NCI-H1436 treated with DMSO at 0.1 percent for 48 hours (cell line): ENCODE results near the gene SETD1A.

ENCODE experiments used
- DNase-seq: peaks from one replicate; lab custom pipeline; 2025; lab: John Stamatoyannopoulos, UW

SETD1A gene

DNA sequence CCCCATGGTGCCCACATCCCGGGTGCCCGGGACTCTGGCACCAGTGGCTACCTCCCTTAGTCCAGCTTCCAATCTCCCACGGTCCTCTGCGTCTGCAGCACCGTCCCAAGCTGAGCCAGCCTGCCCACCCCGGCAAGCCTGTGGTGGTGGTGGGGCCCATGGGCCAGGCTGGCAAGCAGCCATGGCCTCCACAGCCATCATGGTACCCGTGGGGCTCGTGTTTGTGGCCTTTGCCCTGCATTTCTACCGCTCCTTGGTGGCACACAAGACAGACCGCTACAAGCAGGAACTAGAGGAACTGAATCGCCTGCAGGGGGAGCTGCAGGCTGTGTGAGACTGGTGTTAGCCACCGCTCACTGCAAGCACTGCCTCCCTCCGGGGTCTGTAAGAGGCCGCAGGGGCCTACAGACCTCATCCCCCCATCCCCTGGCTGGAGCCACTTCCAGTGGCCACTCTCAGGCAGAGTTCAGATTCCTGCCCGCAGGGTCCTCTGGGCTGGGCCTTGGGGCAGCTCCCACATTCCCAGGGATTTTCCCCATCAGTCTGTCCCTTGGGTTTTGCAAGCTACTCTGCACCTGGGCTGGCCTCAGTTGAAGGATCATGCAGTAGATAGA lies 3.9 kb upstream of the SETD1A start:
- DNase-seq: peak; percentile 65

DNA sequence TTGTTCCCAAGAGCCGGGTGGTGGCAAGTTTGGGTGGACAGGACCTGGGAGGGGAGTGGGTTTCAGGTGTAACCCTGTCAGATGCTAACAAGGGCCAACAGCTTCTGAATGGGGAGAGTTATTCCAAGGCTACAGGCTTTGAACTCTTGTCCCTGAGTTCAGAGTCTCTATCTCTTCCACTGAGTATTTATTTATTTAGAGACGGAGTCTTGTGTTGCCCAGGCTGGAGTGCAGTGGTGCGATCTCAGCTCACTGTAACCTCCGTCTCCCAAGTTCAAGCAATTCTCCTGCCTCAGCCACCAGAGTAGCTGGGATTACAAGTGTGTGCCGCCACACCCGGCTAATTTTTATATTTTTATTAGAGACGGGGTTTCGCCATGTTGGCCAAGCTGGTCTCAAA lies 2.6 kb upstream of the SETD1A start:
- no peak for DNase-seq

DNA sequence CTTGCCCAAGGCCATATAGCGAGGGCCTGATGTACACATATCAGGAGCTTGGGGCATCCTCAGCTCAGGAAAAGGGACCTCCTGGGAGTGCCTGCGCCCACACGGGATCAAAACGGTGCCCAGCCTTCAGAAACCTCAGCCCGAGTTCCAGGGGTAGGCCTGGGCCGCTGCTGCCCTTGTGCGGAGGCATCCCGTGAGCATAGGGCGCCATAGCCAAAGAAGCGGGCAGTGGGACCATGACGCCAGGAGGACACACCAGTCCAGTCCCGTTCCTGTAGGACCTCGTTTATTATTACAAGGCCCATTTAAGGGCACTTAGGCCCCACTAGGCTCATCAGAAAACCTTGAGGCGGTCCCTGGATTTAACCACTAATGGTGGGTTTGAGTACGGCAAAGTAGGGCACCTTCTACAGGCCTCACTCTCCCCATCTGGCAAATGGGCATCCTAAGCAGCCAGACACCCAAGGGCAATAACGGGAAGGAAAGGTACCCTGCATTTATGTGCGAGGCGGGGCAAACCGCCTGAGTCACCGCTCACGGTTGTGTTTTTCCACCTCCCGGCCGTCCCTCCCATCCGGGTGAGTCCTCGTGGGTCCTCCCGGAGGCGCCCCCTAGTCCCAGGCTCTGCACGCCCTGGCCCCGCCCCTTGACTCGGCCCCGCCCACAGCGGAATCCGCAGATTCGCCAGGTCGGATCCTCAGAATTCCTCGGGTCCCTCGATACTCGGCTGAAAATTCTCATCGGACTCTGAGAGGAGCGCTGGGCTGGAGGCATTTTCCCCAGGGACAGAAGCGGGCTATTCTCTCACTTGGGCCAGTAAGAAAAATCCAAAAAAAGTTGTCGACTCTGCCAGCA lies 726 bp upstream of the SETD1A start:
- DNase-seq: no peak

DNA sequence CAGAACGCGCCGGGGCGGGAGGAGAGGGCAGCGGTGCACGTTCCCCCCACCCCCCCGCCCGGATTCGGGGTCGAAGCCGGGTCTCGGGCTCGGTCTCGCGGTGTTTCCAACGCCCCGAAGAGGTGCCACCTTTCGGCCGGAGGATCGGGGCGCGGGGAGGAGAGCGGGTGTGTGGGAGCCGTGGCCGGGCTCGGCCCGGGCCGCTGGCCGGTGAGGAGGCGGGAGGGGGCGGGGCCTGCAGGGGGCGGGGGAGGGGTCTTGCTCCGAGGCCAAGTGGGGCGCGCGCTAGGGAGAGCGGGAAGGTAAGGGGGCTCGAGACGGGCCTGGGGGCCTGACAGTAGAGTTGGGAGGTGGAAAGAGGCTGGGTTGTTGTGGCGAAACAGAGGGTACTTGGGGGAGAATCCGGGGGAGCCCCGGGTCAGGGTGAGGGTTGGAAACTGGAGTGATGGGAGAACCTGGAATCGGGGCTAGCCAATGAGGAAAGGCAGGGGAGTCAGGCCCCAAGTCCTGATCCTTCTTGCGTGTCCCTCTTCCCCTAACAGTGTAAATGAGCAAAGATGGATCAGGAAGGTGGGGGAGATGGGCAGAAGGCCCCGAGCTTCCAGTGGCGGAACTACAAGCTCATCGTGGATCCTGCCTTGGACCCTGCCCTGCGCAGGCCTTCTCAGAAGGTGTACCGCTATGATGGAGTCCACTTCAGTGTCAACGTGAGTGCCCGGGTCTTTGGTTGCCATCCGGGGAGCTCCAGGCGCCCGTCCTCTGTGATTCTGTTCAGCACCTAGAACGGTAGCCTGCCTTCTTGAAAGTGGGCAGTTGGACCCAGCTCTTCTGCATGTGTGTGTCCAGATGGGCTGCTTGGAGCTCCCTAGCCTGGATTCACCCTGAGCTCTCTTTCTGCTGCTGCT lies 873 bp downstream of the SETD1A start:
- DNase-seq: no peak

DNA sequence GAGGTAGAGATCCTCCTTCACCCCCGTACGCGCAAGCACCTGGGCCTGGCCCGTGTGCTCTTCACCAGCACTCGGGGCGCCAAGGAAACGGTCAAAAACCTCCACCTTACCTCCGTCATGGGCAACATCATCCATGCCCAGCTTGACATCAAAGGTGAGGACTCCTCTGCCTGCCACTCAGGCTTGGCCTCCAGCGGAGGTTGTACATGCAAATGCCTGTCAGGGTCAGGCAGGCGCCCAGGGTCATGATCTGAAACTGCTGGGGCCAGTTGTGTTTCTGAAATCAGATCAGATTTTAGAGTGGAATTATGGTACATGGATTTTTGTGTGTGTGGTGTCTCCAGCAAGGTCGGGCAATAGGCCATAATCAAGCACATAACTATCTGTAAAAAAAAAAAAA lies 3.8 kb downstream of the SETD1A start:
- DNase-seq: no peak

DNA sequence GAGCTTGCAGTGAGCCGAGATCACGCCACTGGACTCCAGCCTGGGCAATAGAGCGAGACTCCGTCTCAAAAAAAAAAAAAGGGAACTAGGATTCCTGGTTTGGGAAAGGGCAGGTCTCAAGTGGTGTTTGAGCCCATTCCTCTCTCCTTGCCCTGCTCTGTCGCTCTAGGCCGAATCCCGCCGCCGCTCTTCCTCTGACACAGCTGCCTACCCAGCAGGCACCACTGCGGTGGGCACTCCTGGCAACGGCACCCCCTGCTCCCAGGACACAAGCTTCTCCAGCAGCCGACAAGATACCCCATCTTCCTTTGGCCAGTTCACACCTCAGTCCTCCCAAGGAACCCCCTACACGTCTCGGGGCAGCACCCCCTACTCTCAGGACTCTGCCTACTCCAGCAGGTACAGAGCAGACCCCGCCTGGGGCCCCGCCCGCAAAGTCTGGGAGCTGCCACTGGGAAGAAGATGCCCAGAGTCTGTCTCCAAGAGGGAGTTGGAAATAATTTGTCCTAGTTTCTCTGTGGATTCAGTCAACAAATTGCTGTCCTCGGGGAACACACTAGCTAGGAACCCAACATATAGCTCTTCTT lies 6.5 kb downstream of the SETD1A start:
- no peak for DNase-seq

DNA sequence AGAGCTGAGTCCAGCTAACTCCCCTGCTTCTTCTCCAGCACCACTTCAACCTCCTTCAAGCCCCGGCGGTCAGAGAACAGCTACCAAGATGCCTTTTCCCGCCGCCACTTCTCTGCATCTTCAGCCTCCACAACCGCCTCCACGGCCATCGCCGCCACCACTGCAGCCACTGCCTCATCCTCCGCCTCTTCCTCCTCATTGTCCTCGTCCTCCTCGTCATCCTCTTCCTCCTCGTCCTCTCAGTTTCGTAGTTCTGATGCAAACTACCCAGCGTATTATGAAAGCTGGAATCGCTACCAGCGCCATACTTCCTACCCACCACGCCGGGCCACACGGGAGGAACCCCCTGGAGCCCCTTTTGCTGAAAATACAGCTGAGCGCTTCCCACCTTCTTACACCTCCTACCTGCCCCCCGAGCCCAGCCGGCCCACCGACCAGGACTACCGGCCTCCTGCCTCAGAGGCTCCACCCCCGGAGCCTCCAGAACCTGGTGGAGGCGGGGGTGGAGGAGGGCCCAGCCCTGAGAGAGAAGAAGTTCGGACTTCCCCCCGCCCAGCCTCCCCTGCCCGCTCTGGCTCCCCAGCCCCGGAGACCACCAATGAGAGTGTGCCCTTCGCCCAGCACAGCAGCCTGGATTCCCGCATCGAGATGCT lies 7.1 kb downstream of the SETD1A start:
- no peak for DNase-seq

DNA sequence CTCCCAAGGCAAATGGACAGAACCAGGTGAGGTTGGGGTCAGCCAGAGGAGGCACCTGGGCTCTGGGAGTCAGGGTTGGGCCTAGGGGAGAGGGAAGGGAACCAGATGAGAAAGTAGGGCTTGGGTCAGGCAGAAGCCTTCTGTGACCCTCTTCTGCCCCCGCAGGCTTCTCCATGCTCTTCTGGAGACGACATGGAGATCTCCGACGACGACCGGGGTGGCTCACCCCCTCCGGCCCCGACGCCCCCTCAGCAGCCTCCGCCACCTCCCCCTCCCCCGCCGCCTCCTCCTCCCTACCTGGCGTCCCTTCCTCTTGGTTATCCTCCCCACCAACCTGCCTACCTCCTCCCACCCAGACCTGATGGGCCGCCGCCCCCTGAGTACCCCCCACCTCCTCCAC lies 7.9 kb downstream of the SETD1A start:
- DNase-seq: no peak

DNA sequence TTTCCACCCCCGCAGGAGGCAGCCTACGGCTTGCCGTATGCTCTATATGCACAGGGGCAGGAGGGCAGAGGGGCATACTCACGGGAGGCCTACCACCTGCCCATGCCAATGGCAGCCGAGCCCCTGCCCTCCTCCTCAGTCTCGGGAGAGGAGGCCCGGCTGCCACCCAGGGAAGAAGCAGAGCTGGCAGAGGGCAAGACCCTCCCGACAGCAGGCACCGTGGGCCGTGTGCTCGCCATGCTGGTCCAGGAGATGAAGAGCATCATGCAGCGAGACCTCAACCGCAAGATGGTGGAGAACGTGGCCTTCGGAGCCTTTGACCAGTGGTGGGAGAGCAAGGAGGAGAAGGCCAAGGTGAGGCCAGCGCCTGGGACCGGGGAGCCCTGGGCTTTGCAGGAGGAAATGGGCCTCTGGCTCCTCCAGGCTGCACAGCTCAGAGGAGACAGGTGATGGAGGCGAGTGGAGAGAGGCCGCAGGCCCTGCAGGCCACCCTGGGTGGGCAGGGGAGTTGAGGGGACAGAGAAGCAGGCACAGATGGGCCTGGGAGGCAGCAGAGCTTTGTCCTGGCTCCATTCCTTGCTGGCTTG lies 8.6 kb downstream of the SETD1A start:
- no peak for DNase-seq

DNA sequence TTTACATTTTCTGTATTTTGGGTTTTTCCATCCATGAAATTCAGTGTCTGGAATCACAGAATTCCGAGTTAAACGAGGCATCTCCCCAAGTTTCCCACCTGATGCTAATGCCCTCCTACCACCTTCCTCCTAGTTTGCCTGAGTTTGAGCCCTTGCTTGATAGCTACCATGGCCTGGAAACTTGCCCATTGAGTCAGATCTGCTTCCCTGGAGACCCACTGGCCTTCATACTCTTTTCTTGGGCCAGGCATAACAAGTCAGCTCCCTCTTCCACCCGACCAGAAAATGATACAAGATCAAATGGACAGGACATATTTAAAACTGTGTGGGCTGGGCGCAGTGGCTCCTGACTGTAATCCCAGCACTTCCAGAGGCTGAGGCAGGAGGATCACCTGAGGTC lies 10.2 kb downstream of the SETD1A start:
- DNase-seq: no peak

DNA sequence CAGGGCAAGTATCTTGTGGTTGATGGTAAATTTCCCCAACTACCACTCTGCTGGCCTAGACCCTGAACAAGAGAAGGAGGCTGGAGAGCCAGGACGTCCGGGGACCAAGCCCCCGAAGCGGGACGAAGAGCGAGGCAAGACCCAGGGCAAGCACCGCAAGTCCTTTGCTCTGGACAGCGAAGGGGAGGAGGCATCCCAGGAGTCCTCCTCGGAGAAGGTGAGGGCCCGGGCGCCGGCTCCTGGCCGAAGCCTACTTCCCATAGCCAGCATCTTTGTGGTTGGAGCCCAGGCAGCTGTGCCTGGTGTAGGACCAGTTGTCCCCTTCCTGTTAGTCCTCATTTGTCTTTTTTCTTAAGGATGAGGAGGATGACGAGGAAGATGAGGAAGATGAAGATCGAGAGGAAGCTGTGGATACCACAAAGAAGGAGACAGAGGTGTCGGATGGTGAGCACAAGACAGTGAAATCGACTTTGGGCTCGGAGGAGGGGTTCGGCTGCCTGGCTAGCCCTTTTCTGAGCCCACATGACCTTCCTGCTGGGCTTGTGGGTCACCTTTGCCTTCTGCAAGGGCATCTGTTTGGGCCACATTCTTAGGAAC lies 11.8 kb downstream of the SETD1A start:
- no peak for DNase-seq

DNA sequence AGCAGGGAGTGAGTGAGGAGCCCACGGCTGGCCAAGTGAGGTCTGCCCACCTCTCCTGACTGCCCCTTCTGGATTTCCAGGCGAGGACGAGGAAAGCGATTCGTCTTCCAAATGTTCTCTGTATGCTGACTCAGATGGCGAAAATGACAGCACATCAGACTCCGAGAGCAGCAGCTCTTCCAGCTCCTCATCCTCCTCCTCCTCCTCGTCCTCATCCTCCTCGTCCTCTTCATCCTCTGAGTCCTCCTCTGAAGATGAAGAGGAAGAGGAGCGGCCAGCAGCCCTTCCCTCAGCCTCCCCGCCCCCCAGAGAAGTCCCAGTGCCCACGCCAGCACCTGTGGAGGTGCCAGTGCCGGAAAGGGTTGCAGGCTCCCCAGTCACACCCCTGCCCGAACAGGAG lies 13.7 kb downstream of the SETD1A start:
- no peak for DNase-seq

DNA sequence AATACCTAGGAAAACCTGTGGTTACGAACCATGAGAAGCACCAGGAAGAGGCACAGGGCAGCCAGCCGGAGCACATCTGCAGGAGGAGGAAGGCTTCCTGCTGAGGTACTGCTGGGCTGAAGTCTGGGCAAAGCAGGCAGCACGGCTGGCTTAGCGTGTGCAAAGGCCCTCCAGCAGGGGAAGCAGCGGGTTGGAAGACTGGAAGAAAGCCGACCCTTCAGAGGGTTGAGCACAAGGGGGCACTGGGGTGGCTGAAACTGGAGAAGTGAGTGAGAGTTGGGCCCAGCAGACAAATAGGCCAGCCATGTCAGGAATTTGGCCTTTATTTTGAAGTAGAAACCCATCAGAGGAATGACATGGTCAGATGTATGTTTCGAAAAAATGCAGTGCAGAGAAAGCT lies 15.3 kb downstream of the SETD1A start:
- DNase-seq: no peak

DNA sequence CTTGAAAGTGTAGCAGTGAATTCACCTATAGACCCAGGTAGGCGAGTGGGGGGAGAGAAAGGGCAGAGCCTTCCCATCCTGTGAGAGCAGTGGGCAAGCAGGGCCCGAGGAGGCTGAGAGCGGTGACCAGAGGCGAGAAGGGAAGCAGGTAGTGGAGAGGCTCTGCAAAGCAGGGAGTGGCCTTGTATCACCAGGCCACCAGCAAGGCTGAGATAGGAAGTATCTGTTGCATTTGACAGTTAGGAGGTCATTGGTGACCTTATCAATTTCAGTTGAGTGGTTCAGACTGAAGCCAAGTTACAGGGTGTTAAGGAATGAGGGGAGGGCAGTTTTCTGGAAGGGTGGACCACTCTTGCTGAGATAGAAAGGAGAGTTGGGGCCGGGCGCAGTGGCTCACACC lies 16.8 kb downstream of the SETD1A start:
- no peak for DNase-seq

DNA sequence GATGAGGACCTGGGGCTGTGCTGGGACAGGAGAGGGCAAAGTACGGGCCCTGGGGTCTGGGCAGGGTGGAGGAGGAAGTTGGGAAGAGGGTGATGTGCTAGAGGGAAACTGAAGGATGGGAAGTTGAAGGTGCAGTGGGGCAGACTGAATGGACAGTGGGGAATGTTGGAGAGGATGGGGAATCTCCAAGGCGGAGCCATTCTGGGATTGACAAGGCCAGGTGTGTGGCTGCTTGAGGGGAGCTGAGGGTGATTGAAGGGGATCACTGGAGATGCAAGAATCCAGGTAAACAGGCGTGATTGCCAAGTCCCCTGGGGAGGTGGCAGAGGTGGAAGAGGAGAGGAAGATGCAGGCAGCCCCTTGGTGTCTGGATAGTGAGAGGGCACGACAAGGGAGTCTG lies 18.9 kb downstream of the SETD1A start:
- no peak for DNase-seq

DNA sequence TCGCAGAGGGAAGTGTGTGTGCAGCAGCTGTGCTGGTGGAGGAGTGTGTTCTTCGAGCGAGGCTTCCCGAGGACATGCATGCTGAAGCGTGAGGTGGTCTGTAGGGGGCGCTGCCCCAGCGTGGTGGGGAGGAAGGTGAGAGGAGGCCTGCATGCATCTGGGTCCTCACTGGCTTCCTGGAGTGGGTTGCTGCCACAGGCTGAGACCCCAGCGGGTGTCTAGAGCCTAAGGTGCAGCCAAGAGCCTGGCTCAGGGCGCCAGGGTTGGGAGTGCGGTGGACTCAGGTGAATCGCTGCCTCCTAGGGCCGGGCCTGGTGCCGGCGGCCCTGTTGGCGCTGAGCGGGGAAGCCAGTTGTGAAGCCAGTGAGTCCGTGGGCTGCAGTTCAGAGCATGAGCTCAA lies 19.9 kb downstream of the SETD1A start:
- DNase-seq: no peak

DNA sequence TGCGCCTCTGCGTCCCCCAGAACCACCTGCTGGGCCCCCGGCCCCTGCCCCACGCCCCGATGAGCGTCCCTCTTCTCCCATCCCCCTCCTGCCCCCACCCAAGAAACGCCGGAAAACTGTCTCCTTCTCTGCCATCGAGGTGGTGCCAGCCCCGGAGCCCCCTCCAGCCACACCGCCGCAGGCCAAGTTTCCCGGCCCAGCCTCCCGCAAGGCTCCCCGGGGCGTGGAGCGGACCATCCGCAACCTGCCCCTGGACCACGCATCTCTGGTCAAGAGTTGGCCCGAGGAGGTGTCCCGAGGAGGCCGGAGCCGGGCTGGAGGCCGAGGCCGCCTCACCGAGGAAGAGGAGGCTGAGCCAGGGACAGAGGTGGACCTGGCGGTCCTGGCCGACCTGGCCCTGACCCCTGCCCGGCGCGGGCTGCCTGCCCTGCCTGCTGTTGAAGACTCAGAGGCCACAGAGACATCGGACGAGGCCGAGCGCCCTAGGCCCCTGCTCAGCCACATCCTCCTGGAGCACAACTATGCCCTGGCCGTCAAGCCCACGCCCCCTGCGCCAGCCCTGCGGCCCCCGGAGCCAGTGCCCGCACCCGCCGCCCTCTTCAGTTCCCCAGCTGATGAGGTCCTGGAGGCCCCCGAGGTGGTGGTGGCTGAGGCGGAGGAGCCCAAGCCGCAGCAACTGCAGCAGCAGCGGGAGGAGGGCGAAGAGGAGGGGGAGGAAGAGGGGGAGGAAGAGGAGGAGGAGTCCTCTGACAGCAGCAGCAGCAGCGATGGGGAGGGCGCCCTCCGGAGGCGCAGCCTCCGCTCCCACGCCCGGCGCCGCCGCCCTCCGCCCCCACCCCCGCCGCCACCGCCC lies 21.8 kb downstream of the SETD1A start:
- DNase-seq: no peak

DNA sequence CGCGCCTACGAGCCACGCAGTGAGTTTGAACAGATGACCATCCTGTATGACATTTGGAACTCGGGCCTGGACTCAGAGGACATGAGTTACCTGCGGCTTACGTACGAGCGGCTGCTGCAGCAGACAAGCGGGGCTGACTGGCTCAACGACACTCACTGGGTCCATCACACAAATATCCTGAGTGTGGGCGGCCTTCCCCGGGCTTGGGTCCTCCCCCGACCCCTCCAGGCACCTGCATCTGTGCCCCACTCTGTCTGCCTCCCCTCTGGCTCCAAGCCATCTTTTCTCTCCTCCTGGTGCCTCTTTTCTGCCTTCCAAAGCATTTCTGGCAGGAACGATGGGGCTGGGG lies 22.4 kb downstream of the SETD1A start:
- no peak for DNase-seq

DNA sequence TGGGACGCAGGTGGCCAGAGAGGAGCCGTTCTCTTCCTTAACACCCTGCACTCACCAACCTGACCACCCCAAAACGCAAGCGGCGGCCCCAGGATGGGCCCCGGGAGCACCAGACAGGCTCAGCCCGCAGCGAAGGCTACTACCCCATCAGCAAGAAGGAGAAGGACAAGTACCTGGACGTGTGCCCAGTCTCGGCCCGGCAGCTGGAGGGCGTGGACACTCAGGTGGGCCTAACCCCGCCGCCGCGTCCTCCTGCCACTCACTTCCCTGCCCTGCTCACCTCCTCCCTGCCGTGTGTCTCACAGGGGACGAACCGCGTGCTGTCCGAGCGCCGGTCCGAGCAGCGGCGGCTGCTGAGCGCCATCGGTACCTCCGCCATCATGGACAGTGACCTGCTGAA lies 22.9 kb downstream of the SETD1A start:
- DNase-seq: no peak

DNA sequence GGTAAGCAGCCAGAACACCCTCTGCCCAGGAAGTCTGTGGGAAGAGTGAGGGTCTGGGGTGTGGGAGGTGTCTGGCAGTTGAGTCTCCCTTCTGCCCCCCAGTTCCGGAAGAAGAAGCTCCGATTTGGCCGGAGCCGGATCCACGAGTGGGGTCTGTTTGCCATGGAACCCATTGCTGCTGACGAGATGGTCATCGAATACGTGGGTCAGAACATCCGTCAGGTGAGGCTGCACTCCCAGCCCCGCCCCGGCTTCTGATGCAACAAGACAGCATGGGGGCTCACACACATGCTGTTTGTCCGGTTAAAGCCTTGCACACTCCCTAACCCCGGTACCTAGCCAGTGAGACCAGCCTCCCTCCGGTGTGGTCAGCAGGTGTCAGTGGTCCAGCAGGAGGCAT lies 23.4 kb downstream of the SETD1A start:
- DNase-seq: no peak
